ENCODE results near the gene TRIM49D2. TPM values are rescaled to one million over a fixed set of nuclear protein-coding genes. Genes with fewer than 3 reads are reported as not detected.
"Not testable (repeated sequence)": the region's sequence is repeated elsewhere in the genome, so short reads cannot be mapped to it uniquely, and the experiment has no call there.

TRIM49D2 gene
- total RNA-seq: not detected in 2 replicates
- long read RNA-seq: 0 reads

- not testable (repeated sequence) for H3K27me3 Mint-ChIP-seq; H3K36me3 Mint-ChIP-seq (ENCODE audit: insufficient read depth); H3K9me3 Mint-ChIP-seq (ENCODE audit: low read depth); DNase-seq (ENCODE audit: low spot score, unreplicated experiment); H3K27ac Mint-ChIP-seq; H3K4me3 Mint-ChIP-seq (ENCODE audit: low read depth); H3K4me1 Mint-ChIP-seq (ENCODE audit: low read depth)
These were observed at the start of gene TRIM49D2 for GRCh38 chr11:89923764-89924163. TSS of gene TRIM49D2 (plus strand) at chr11:89924064. CDS start at chr11:89926762, 2,698 bp downstream.

DNA sequence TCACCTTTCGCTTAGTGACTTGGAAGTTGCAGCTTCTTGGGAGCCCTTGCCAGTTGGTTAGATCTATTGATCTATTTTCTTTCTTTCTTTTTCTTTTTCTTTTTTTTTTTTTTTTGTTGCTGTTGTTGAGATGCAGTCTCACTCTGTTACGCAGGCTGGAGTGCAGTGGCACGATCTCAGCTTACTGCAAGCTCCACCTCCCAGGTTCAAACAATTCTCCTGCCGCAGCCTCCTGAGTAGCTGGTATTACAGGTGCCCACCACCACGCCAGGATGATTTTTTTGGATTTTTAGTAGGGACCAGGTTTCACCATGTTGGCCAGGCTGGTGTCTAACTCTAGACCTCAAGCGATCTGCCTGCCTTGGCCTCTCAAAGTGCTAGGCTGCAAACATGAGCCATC lies 46.4 kb upstream of the TRIM49D2 start:
- H3K4me1 Mint-ChIP-seq (ENCODE audit: low read depth); H3K27ac Mint-ChIP-seq; H3K36me3 Mint-ChIP-seq (ENCODE audit: insufficient read depth); DNase-seq (ENCODE audit: low spot score, unreplicated experiment); H3K4me3 Mint-ChIP-seq (ENCODE audit: low read depth); H3K27me3 Mint-ChIP-seq; H3K9me3 Mint-ChIP-seq (ENCODE audit: low read depth): not testable (repeated sequence)

GRCh38 chr11:89893245-89893644 lies 30.6 kb upstream of the TRIM49D2 start:
- not testable (repeated sequence) for H3K4me3 Mint-ChIP-seq (ENCODE audit: low read depth); H3K36me3 Mint-ChIP-seq (ENCODE audit: insufficient read depth); H3K4me1 Mint-ChIP-seq (ENCODE audit: low read depth); H3K9me3 Mint-ChIP-seq (ENCODE audit: low read depth); H3K27ac Mint-ChIP-seq; H3K27me3 Mint-ChIP-seq; DNase-seq (ENCODE audit: low spot score, unreplicated experiment)

DNA sequence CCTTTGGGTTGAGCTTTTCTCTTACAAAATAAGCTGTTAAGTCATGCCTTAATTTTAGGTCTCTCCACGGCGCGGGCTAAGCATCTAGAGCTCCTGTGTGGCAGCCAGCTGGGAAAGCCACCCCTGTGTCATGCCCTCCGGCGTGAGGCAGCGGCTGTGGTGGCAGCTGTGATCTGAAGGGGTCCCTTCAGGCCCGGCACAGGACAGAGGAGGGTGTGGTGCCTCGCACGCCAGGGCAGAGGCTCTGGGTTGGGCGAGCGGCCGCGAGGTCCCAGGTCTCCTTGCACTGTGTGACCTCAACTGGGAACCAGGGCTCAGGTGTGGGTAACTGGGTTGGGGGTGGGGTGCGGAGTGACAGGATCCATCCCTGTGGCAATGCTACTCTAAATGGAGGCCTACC lies 23.1 kb upstream of the TRIM49D2 start:
- not testable (repeated sequence) for H3K27ac Mint-ChIP-seq; H3K9me3 Mint-ChIP-seq (ENCODE audit: low read depth); DNase-seq (ENCODE audit: low spot score, unreplicated experiment); H3K27me3 Mint-ChIP-seq; H3K36me3 Mint-ChIP-seq (ENCODE audit: insufficient read depth); H3K4me1 Mint-ChIP-seq (ENCODE audit: low read depth); H3K4me3 Mint-ChIP-seq (ENCODE audit: low read depth)

GRCh38 chr11:89922195-89922660 lies 1.6 kb upstream of the TRIM49D2 start, which contains the start of gene TRIM49D1:
TSS of gene TRIM49D1 (minus strand) at chr11:89922245. CDS start at chr11:89917710, 4,535 bp downstream.
- TF ChIP-seq, protein P1, sequence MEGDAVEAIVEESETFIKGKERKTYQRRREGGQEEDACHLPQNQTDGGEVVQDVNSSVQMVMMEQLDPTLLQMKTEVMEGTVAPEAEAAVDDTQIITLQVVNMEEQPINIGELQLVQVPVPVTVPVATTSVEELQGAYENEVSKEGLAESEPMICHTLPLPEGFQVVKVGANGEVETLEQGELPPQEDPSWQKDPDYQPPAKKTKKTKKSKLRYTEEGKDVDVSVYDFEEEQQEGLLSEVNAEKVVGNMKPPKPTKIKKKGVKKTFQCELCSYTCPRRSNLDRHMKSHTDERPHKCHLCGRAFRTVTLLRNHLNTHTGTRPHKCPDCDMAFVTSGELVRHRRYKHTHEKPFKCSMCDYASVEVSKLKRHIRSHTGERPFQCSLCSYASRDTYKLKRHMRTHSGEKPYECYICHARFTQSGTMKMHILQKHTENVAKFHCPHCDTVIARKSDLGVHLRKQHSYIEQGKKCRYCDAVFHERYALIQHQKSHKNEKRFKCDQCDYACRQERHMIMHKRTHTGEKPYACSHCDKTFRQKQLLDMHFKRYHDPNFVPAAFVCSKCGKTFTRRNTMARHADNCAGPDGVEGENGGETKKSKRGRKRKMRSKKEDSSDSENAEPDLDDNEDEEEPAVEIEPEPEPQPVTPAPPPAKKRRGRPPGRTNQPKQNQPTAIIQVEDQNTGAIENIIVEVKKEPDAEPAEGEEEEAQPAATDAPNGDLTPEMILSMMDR (IDR thresholded peaks at IDR 0.05; ENCODE audit: unreplicated experiment): no peak
- no peaks in the 10 kb centered on the region for H3K27me3 Mint-ChIP-seq
- H3K27ac Mint-ChIP-seq: no peak within 1 kb of the TSS
- no peak within 1 kb of the TSS for H3K4me3 Mint-ChIP-seq (ENCODE audit: low read depth)
- no peaks in the 10 kb centered on the region for H3K9me3 Mint-ChIP-seq (ENCODE audit: low read depth)
- DNase-seq (ENCODE audit: low spot score, unreplicated experiment): no peak
- H3K36me3 Mint-ChIP-seq (ENCODE audit: insufficient read depth): no peaks in the 10 kb centered on the region
- no peaks in the 10 kb centered on the region for H3K4me1 Mint-ChIP-seq (ENCODE audit: low read depth)

DNA sequence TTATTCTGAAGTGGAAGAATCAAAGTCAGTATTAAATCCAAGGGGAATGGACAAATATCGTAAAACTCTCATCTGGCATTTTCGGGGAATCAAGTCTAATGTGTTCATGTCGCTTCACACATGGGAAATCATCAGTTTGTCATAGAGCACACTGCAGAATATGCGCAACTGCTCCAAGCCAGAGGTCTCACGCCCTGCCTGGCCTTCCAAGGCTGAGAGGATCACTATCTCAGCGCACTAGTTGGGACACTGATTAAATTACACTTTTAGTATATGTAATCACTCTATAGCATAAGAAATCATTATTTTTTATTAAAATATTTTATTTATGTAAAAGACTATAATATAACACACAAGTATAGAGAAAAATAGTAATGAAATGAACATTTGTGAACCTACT lies 37.0 kb downstream of the TRIM49D2 start:
- H3K36me3 Mint-ChIP-seq (ENCODE audit: insufficient read depth); H3K27me3 Mint-ChIP-seq; H3K4me3 Mint-ChIP-seq (ENCODE audit: low read depth); H3K4me1 Mint-ChIP-seq (ENCODE audit: low read depth); H3K27ac Mint-ChIP-seq; H3K9me3 Mint-ChIP-seq (ENCODE audit: low read depth); DNase-seq (ENCODE audit: low spot score, unreplicated experiment): not testable (repeated sequence)

DNA sequence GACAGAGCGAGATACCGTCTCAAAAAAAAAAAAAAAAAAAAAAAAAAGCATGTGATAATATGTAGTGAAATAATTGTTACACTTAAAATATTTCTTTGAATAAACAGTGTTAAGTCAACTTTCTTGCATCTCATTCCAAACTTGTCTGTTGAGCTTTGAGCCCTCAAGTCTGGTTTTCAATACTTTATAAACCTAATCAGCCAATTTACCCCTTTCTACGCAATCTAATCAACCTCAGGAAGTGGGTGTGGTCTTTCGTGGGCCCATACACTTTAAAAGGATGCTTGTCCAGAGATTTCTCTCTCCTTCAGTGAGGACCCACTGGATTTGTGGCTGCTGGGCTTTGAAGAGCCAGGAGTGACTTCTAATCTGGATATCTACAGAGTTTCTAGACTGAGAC lies 41.9 kb downstream of the TRIM49D2 start, which contains the start of gene TRIM64:
Gene TRIM64 (plus strand): TSS at position 301 of the 400 bp plus-strand sequence. CDS start 2,467 bp downstream, outside the sequence.
- H3K9me3 Mint-ChIP-seq (ENCODE audit: low read depth); H3K4me1 Mint-ChIP-seq (ENCODE audit: low read depth); H3K36me3 Mint-ChIP-seq (ENCODE audit: insufficient read depth); DNase-seq (ENCODE audit: low spot score, unreplicated experiment); H3K27me3 Mint-ChIP-seq; H3K4me3 Mint-ChIP-seq (ENCODE audit: low read depth); H3K27ac Mint-ChIP-seq: not testable (repeated sequence)

Other genes with a start within 250 kb of the TRIM49D2 start
- not detected in 2 replicates for gene TRIM77, start 213.8 kb upstream of the TRIM49D2 start, total RNA-seq
- not detected in 2 replicates for gene TRIM49, start 115.5 kb upstream of the TRIM49D2 start, total RNA-seq
- gene TRIM64B, start 45.6 kb upstream of the TRIM49D2 start, total RNA-seq: not detected in 2 replicates
- not detected in 2 replicates for gene TRIM49D1, start 1.8 kb upstream of the TRIM49D2 start, total RNA-seq
- gene TRIM64, start 42.0 kb downstream of the TRIM49D2 start, total RNA-seq: not detected in 2 replicates
- gene TRIM49C, start 107.0 kb downstream of the TRIM49D2 start, total RNA-seq: not detected in 2 replicates
- not detected in 2 replicates for gene UBTFL1, start 161.9 kb downstream of the TRIM49D2 start, total RNA-seq
- gene NAALAD2, start 210.6 kb downstream of the TRIM49D2 start, total RNA-seq: 5.5 and 6.4 TPM in 2 replicates

All from progenitor cell of endocrine pancreas (in vitro differentiated cells).